HL-60/S4 treated with phorbol 12-myristate 13-acetate at 8.2 ng/mL for 4 days and 3 days (cell line): Measurements from ENCODE around the gene SYNPO2L.
"Not testable (repeated sequence)": the region's sequence is repeated elsewhere in the genome, so short reads cannot be mapped to it uniquely, and the experiment has no call there.

Experiments used
- in situ Hi-C: fragments of 300-500 bp; cut with MboI; formaldehyde crosslinking; loops from 2 replicates; pipeline ENCODE4 v1.15.0; 2022; ENCODE audit warnings: low sequenced_read_pairs

SYNPO2L gene

GRCh38 chr10:73655990-73656298 is at the start of gene SYNPO2L:
TSS of gene SYNPO2L (minus strand) at chr10:73656029. CDS start at chr10:73655922, 107 bp downstream.
- in situ Hi-C loops = no loop called here

- in situ Hi-C loops = not testable (repeated sequence)
These were observed 48.1 kb upstream of the SYNPO2L start for GRCh38 chr10:73703924-73704323.

- in situ Hi-C loops = not testable (repeated sequence)
These were observed 43.0 kb upstream of the SYNPO2L start for GRCh38 chr10:73698819-73699218.

- in situ Hi-C loops = not testable (repeated sequence)
These were observed 41.9 kb upstream of the SYNPO2L start, which contains the start of gene AGAP5 for GRCh38 chr10:73697675-73698159. TSS of gene AGAP5 (minus strand) at chr10:73698109. CDS start at chr10:73697755, 354 bp downstream.

- in situ Hi-C loops = not testable (repeated sequence)
These were observed 39.5 kb upstream of the SYNPO2L start for GRCh38 chr10:73695302-73695701.

GRCh38 chr10:73690755-73691154 is 34.9 kb upstream of the SYNPO2L start:
- in situ Hi-C loops = not testable (repeated sequence)

- in situ Hi-C loops = not testable (repeated sequence)
These were observed 33.8 kb upstream of the SYNPO2L start for GRCh38 chr10:73689596-73689995.

- in situ Hi-C loops = not testable (repeated sequence)
These were observed 31.8 kb upstream of the SYNPO2L start for GRCh38 chr10:73687641-73688040.

GRCh38 chr10:73674546-73674945 is 18.7 kb upstream of the SYNPO2L start:
- in situ Hi-C loops = not testable (repeated sequence)

GRCh38 chr10:73668378-73668777 is 12.5 kb upstream of the SYNPO2L start:
- in situ Hi-C loops = not testable (repeated sequence)

- in situ Hi-C loops = not testable (repeated sequence)
These were observed 10.5 kb upstream of the SYNPO2L start for GRCh38 chr10:73666153-73666809.

GRCh38 chr10:73665581-73665980 is 9.8 kb upstream of the SYNPO2L start:
- in situ Hi-C loops = not testable (repeated sequence)

GRCh38 chr10:73664156-73665040 is 8.6 kb upstream of the SYNPO2L start:
- in situ Hi-C loops = not testable (repeated sequence)

GRCh38 chr10:73663621-73664020 is 7.8 kb upstream of the SYNPO2L start:
- in situ Hi-C loops = not testable (repeated sequence)

- in situ Hi-C loops = not testable (repeated sequence)
These were observed 6.9 kb upstream of the SYNPO2L start for GRCh38 chr10:73662705-73663104.

- in situ Hi-C loops = no loop called here
These were observed 406 bp downstream of the SYNPO2L start for GRCh38 chr10:73655257-73655989.

- in situ Hi-C loops = no loop called here
These were observed 2.1 kb downstream of the SYNPO2L start for GRCh38 chr10:73653701-73654100.

- in situ Hi-C loops = no loop called here
These were observed 2.6 kb downstream of the SYNPO2L start for GRCh38 chr10:73653195-73653594.

GRCh38 chr10:73650537-73651331 is 5.1 kb downstream of the SYNPO2L start:
- in situ Hi-C loops = no loop called here

GRCh38 chr10:73649876-73650536 is 5.8 kb downstream of the SYNPO2L start:
- in situ Hi-C loops = no loop called here
